ENCODE data around the gene NDUFS1. TPM values are rescaled to one million over a fixed set of nuclear protein-coding genes. Genes with fewer than 3 reads are reported as not detected.

The NDUFS1 gene
- total and polyA plus RNA-seq, 2 of the 8 experiments (the other 6 are each of a cell fraction or from before 2014, with no cell fraction given): 42.1 to 97.0 TPM

DNA sequence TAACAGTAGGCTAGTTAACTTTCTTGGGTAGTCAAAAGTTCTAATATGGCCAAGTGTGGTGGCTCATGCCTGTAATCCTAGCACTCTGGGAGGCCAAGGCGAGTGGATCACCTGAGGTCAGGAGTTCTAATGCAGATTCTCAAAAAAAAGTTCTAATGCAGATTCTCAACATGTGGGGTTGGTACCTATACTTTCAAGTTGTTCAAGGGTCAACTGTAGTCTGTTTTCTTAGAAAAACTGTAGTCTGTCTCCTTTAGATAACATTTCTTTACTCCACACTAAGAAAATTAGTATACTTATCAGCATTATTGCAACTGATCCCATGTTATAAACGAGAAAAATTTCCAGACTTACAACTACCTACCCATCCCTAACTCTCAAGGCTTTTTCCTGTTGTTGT lies 89.8 kb downstream of the NDUFS1 start (continued):
- no peak for TF ChIP-seq BRCA1 (IDR thresholded peaks at IDR 0.05; ENCODE audit: low read depth, low read length)
- TF ChIP-seq POLR2AphosphoS5 (IDR thresholded peaks at IDR 0.05; ENCODE audit: low read depth, low read length): no peak
- TF ChIP-seq SUZ12 (IDR thresholded peaks at IDR 0.05; ENCODE audit: low read length): no peak

All from H1 (cell line).